LNCAP (cell line): Measurements from ENCODE around the gene TCEA2.

Experiments
- CTCF ChIP-seq: fragments of 450-650 bp; IDR thresholded peaks from 2 replicates; pipeline ENCODE4 v1.5.1; 2017; ENCODE audit warnings: mild to moderate bottlenecking

Gene TCEA2

GRCh38 chr20:64041781-64042053 lies 21.3 kb upstream of the TCEA2 start:
- no peak for TF ChIP-seq CTCF

GRCh38 chr20:64042054-64042781 lies 20.8 kb upstream of the TCEA2 start:
- TF ChIP-seq CTCF, result no peak

- TF ChIP-seq CTCF, result no peak
These were observed 19.2 kb upstream of the TCEA2 start for GRCh38 chr20:64043768-64044167.

GRCh38 chr20:64044484-64045247 lies 18.3 kb upstream of the TCEA2 start:
- TF ChIP-seq CTCF, result no peak

GRCh38 chr20:64045346-64046011 lies 17.5 kb upstream of the TCEA2 start:
- TF ChIP-seq CTCF, result no peak

- no peak for TF ChIP-seq CTCF
These were observed 16.0 kb upstream of the TCEA2 start for GRCh38 chr20:64047046-64047389.

GRCh38 chr20:64047968-64048401 lies 15.0 kb upstream of the TCEA2 start:
- TF ChIP-seq CTCF, result no peak
